Glomerular visceral epithelial cell (primary cell): ENCODE results near the gene UGT1A8.
"Not testable (repeated sequence)": the region's sequence is repeated elsewhere in the genome, so short reads cannot be mapped to it uniquely, and the experiment has no call there.

Experiments
- DNase-seq: peaks from one replicate; pipeline ENCODE4 v3.0.0-alpha.2; 2016; ENCODE audit errors: extremely low spot score

The UGT1A8 gene

DNA sequence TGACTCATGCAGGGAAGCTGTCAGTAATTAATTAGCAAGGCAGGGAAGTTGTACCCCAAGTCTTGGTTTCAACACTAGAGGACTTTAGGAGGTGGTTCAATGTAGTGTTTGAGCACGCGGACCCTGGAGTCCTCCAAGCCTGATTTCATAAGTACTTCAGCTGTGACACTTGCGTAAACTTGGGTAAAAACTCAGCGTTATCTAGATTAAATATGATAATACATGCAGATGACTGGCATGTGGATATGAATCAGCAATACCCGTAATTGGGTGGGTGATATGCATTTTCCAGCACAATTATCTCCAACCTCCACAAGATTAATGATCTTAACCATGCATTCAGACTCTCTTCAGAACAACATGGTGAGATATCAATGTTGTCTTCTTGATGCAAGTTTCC, 69.5 kb downstream of the UGT1A8 start:
- no peak for DNase-seq

- no peak for DNase-seq
Observed at GRCh38 chr2:233688341-233688740, 70.9 kb downstream of the UGT1A8 start.

DNA sequence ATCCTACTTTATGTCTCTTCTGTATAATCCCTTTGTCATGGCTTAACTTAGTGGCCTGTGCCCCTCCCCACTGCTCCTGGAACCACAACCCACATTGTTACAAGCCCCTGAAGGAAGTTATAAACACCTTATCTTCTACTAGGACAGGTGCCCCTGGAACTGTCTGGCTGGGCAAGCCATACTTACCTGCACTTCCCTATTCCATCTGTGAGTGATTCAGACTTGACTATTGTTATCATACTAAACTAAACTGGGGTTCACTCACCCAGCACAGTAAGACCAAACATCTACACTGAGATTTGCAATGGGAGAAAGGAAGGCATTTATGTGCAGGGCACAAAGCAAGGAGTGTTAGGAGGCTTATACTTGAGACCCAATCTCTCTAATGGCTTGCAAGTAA, 71.6 kb downstream of the UGT1A8 start:
- no peak for DNase-seq

DNA sequence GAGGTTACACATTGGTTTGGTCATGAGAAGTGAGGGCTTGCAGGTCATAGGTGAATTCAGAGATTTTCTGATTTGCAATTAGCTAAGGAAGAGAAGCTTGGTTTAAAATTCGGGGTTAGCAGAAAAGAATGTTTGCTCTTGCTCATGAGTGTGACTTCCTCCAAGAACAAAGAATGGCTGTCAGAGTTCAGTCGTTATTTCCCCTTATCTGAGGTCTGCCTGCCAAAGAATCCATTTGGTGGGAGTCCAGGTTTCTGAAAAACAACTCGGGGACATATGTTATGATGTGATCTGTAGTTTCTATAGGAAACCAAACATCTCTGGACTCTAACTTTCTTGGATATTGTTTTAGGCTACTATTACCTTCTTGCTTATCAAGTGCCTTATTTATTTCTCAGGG, 72.1 kb downstream of the UGT1A8 start:
- no peak for DNase-seq

- no peak for DNase-seq
Observed at GRCh38 chr2:233690444-233690843, 73.0 kb downstream of the UGT1A8 start.

DNA sequence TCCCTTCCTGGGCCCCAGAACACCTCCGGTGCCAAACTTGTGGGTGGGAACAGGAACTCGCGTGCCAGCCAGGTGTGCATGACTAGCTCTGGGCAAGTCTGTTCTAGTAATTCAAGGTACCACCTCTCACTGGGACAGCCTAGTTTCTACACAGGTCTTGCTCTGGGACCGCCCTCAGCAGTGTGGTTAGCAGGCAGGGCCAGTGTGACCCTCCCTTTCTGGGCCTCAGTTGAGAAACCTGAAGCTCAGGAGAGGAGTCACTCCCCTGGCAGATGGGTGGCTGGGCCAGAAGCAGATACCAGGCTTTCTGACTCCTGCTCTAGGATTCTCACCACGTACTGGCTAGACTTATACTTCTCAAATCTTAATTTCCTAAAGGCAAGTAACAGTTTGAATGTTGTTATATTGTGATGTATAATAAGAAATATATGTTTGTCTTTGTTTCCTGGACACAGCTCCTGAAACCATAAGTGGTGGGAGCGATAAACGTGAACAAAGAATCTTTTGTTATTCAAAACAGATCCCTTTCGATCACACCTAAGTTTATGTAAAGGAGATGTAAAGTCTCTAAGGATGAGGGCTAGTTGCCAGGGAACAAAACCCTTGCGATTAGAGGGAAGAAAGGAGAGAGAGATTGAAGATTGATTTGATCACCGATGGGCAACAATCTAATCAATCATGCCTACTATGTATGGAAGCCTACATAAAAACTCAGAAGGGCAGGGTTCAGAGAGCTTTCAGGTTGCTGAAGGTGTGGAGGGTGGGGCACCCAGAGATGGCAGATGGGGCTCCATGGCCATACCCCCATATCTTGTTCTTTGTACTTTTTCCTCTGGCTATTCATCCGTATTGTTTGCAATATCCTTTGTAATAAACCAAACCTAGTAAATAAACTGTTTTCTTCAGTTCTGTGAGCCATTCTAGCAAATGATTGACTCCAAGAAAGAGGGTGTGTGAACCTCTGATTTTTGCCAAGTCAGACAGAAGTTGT, 74.3 kb downstream of the UGT1A8 start:
- no peak for DNase-seq

- DNase-seq: no peak
Observed at GRCh38 chr2:233692648-233693047, 75.2 kb downstream of the UGT1A8 start, which contains the start of gene UGT1A6. TSS of gene UGT1A6 (plus strand) at chr2:233692890. CDS start at chr2:233693005, 115 bp downstream.

DNA sequence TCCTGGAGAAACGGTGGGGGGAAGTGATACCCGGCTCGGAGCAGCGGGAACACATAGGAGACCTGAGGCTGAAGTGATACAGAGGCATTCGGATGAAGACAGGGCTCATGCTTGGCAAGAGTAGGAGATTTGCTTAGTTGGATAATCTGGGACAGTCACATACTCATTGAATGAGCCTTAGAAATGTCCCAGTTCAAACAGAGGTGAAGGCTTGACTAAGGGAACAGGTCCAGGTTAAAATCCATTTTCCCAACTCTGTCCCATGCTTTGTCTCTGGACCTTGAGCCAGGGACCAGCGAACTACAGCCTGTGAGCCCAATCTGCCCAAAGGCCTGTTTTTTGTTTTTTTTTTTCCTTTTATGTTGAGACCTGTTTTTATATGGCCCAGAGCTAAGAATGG, 76.5 kb downstream of the UGT1A8 start:
- no peak for DNase-seq

DNA sequence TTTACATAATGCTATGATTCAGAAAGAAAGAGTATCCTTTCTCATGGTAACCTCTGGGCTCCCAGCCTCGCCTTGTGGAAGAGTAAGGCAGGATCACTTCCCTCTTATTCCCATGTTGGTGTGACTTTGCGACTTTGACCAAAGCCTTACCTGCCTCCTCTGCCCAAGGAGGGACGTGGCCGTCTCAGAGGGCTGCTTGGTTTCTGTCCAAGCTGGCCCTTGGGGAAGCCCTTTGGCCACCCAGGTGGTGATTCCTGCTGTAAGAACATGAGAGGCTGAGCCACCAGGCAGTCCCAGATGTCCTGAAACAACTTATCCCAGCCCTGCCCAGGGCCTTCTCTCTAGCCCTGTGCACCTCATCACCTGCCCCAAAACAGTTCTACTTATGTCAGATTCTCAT, 81.3 kb downstream of the UGT1A8 start:
- no peak for DNase-seq

- DNase-seq: no peak
Observed at GRCh38 chr2:233699424-233700027, 82.1 kb downstream of the UGT1A8 start.

DNA sequence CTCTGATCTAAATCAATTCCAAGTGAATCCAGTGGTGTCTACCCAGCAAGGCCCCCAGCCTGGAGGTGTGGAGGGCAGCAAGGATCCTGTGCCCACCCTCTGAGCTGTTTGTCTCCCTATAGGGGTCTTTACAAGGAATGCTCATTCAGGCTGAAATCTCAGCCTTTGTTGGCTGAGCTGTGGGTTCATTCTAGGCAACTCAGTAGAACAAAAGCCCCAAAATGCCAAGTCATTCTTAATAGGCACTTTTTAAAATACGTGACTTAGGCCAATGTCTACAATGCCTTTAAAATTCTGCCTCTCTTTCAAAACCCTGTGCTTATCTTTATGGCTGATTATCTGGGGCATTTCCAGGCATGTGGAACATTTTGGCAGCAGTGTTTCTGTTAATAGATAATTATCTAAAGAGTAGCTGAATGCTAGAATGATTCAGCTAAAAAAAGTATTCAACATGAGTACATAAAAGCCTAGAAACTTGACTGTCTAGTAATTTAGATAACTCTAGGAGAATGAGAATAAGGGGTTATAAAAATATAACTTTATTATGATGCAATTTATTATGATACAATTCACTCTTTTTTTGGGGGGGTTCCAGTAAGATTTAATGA, 82.7 kb downstream of the UGT1A8 start:
- DNase-seq: peak; percentile 86

DNA sequence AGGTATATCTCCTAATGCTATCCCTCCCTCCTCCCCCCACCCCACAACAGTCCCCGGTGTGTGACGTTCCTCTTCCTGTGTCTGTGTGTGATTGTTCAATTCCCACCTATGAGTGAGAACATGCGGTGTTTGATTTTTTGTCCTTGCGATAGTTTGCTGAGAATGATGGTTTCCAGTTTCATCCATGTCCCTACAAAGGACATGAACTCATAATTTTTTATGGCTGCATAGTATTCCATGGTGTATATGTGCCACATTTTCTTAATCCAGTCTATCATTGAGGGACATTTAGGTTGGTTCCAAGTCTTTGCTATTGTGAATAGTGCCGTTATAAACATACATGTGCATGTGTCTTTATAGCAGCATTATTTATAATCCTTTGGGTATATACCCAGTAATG, 83.4 kb downstream of the UGT1A8 start:
- DNase-seq: not testable (repeated sequence)

DNA sequence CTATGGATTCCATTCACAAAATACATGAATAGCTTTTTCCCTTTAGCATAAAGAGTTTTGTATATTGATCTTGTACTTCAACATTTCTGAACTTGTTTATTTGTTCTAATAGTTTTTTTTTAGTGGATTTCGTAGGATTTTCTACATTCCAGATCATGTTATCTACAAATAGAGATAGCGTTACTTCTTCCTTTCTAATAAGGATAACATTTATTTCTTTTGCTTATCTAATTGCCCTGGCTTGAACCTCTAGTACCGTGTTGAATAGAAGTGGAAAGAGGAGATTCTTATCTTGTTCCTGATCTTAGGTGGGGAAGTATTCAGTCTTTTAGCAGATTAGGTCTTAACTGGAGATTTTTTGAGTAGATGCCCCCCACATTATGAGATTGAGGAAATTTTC, 84.8 kb downstream of the UGT1A8 start:
- DNase-seq: no peak

- DNase-seq: peak; percentile 82
Observed at GRCh38 chr2:233705911-233706506, 88.6 kb downstream of the UGT1A8 start.

GRCh38 chr2:233706720-233707119, 89.3 kb downstream of the UGT1A8 start:
- DNase-seq: peak; percentile 69

GRCh38 chr2:233707940-233708644, 90.7 kb downstream of the UGT1A8 start:
- peak; percentile 45 for DNase-seq

- DNase-seq: no peak
Observed at GRCh38 chr2:233708942-233709341, 91.5 kb downstream of the UGT1A8 start.

DNA sequence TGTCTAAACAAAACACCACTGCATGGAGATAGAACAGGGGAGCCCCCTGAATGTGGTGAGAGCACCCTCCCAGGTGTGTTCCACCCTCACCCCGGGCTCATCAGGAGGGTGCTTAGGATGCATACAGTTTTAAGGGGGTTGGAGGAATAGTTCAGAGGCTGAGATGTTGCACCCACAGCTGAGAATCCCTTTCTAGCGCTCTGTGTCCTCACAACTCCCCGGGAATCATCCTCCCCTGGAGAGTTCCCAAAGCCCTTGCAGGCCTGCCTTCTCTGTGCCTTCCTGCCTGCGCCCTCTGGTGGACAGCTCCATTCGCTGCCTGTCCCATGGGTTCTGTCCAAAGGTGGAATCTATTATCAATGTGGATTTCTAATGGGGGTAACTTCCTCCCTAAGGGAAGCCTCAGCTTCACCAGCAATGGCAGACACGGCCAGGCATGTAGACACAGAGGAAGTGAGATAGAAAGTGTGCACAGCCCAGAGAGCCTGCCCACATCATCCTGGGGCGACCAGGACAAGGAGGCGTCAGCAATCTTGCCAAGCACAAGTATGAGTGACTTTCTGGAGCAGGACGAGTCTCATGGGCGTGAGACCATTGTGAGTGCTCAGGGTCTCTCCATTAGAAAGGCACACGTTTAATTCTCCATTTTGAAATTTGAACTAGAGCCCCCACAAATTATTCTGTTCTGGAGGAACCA, 94.0 kb downstream of the UGT1A8 start:
- DNase-seq: peak; percentile 88

DNA sequence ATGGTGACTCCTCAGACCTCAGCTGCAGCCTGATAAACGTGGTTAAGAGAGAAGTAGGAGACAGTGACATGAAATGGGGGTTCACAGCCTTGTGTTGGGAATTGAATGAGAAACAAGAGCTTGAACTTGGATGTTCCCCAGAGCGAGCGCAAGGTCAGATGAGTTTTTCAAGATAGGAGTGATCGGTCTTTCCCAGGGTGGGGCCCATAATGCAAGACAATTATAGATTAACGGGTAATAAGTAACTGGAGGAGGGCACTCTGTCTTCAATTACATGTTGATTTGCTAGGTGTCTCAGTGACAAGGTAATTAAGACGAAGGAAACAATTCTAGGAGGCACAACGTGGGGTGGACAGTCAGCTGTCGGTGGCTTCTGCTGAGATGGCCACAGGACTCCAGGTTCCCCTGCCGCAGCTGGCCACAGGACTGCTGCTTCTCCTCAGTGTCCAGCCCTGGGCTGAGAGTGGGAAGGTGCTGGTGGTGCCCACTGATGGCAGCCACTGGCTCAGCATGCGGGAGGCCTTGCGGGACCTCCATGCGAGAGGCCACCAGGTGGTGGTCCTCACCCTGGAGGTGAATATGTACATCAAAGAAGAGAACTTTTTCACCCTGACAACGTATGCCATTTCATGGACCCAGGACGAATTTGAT, 95.3 kb downstream of the UGT1A8 start, which contains the start of gene UGT1A5:
UGT1A5 (plus strand) TSS at position 297 of the 651 bp plus-strand sequence; CDS start at position 382, 85 bp downstream.
- no peak for DNase-seq

- DNase-seq: no peak
Observed at GRCh38 chr2:233713262-233713615, 95.8 kb downstream of the UGT1A8 start.
